Mammary epithelial cell (primary cell): ENCODE results near the gene LYL1.

Source experiments
- EZH2 ChIP-seq: IDR thresholded peaks from 2 replicates; pipeline ENCODE4 v1.6.1; 2012; ENCODE audit warnings: low read length, inconsistent platforms, borderline replicate concordance
- TF ChIP-seq, protein P1 (sequence below), 2 donors: IDR thresholded peaks in 1 of 2; conservative IDR thresholded peaks in 1 of 2; 2 replicates each; pipeline ENCODE4 v1.5.1; 2011 to 2012; ENCODE audit warnings: inconsistent platforms in 2 of 2, low read length in 2 of 2, mild to moderate bottlenecking in 2 of 2, control low read depth in 1 of 2, low read depth in 1 of 2; ENCODE audit not compliant: insufficient read depth in 1 of 2; ENCODE audit errors: extremely low read depth in 1 of 2

DNA sequence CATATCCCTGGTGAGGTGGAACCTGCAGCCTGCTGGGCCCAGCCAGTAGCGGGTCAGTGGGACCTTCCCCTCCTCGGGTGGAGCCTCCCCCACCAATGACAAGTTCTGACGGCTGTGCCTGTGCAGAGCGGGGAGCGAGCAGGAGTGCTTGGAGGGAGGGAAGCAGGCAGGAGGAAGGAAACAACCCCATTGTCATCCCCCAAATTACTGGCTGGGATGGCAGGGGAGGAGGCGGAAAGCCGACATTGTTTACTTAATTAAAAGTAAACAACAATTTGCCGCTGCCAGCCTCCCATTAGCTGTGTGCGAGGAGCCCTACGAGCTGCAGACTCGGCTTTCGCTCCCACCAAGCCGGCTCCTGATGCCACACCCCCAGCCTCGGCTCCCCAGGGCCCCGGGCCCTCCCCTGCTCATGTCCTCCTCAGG lies 45.5 kb downstream of the LYL1 start:
- TF ChIP-seq, protein P1, sequence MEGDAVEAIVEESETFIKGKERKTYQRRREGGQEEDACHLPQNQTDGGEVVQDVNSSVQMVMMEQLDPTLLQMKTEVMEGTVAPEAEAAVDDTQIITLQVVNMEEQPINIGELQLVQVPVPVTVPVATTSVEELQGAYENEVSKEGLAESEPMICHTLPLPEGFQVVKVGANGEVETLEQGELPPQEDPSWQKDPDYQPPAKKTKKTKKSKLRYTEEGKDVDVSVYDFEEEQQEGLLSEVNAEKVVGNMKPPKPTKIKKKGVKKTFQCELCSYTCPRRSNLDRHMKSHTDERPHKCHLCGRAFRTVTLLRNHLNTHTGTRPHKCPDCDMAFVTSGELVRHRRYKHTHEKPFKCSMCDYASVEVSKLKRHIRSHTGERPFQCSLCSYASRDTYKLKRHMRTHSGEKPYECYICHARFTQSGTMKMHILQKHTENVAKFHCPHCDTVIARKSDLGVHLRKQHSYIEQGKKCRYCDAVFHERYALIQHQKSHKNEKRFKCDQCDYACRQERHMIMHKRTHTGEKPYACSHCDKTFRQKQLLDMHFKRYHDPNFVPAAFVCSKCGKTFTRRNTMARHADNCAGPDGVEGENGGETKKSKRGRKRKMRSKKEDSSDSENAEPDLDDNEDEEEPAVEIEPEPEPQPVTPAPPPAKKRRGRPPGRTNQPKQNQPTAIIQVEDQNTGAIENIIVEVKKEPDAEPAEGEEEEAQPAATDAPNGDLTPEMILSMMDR (conservative IDR thresholded peaks at IDR 0.05 in 1 of 2, IDR thresholded peaks at IDR 0.05 in 1 of 2; ENCODE audit: extremely low read depth in 1 of 2, insufficient read depth in 1 of 2, low read depth in 1 of 2, low read length in 2 of 2) = no peak
- TF ChIP-seq EZH2 = no peak
